GM18505 (cell line): ENCODE results near the gene HIRIP3.

Experiments
- ATAC-seq: cut with Tn5 transposase; IDR thresholded peaks from one replicate; pipeline ENCODE4 v1.9.1; 2021; ENCODE audit not compliant: unreplicated experiment
- POLR2A ChIP-seq: IDR thresholded peaks from 4 replicates; pipeline ENCODE4 v1.6.1; 2011; ENCODE audit warnings: borderline replicate concordance; ENCODE audit not compliant: insufficient read depth, insufficient read length; ENCODE audit errors: extremely low read depth

HIRIP3 gene

DNA sequence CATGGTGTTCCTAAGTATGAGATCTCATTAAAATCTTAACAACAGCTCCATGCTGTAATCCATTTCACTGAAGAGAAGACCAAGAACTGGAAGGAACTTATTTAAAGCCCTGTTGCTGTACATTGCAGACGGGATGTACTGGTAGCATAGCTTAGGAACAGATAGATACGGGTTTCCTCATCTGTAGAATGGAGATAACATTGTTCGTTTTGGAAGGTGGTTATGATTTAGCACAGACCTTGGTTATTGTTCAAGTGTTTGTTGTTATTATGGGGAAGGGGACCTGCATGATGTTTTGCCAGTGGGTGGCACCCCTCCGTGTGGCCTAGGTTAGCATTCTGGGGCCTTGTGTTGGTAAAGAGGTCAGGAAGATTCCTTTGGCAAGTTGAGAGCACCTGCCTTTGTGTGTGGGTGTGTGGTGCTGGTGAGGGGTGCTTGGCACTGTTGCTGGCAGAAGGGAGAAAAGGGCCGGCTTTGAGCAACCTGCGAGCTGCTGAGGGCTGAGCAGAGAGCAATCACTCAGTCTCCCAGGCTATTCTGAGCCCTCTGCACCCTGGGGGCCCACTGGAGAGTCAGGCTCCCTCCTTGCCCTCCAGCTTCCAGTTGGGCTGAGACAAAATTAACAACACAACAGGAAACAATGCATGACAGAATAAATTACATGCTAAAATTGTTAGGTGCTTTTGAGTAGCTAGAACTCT lies 19.5 kb downstream of the HIRIP3 start:
- no peak for TF ChIP-seq POLR2A
- ATAC-seq, result no peak

DNA sequence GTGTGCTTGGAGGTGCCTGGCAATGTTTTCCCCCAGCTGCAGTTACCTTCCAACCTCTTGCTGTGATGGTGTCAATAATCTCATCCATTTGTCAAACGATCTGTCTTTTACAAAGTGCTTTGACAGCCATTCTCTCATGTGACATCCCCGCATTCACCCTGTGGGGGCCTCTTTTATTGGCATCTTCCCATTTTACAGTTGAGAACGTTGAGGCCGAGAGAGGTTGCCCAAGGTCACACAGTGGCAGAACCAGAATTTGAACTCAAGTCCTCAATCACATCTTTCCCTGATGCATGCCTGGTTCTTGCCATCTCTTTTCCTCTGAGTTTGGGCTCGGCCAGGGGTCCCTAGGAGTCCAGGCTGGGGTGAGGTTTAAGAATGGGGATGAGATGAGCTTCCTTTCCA lies 20.3 kb downstream of the HIRIP3 start:
- ATAC-seq, result no peak
- no peak for TF ChIP-seq POLR2A

GRCh38 chr16:29974291-29975133 lies 20.9 kb downstream of the HIRIP3 start:
- no peak for TF ChIP-seq POLR2A
- no peak for ATAC-seq

DNA sequence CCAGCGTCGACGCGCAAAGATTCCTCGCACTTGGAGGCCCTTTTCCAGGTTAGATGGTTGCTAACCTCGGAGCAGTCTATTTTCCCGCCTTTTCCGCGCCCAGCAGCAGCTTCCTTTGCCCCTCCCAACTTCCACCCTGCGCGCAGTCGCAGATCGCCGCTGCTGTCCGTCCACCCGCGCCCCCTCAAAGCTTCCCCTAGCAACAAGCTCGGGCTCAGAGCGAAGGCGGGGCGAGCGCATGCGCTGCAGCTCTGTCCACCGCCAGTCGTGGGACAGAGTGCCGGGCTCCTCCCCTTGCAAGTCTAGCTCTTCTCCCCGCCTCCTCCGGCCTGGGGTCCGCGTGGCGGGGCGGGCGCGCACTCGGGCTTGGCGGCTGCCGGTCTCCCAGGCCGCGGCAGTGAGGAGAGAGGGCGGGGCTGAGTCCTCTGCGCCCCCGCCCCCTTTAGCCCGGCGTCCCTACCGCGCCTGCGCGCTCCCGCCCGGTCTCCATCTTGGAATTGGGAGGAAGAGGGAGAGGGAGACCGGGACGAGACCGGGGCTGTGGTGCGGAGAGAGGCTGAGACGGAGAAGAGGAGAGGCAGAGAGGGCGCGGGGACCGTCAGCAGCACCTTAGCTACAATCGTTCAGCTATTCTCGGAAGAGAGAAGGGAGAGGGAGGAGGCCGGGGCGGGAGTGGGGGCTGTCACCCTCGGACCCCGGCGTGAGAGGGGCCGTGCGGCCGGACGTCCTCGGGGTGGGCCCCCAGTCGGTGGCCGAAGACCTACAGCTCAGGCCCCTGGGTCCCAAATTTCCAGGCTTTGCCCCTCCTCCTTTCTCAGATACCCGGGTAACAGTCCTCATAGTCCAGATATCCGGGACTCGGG lies 21.8 kb downstream of the HIRIP3 start, which contains the start of gene TAOK2:
Gene TAOK2 (plus strand): TSS at position 485 of the 863 bp plus-strand sequence. CDS start 3,905 bp downstream, outside the sequence.
- peak; percentile 83 for TF ChIP-seq POLR2A
- ATAC-seq, result peak; percentile 93

DNA sequence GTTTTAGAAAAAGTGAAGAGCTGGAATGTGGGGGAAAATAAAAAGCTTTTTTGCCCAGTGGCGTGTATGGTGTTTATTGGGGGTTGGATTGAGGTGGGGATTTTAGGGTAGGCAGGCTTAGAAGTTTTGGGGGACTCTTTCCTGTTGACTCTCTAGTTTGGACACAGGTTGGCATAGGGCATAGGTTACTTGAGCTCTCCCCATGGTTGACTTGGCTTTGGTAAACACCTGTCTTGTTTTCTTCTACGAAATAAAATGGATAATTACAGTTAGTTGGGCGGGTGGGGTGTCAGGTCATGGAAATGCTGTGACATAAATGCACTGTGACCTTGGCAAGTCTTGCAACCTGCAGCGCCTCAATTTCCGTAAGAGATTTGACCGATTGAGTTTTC lies 22.4 kb downstream of the HIRIP3 start:
- no peak for ATAC-seq
- TF ChIP-seq POLR2A, result no peak

- ATAC-seq, result no peak
- no peak for TF ChIP-seq POLR2A
Measured at GRCh38 chr16:29972500-29972899, 22.9 kb downstream of the HIRIP3 start.

GRCh38 chr16:29971304-29971703 lies 24.1 kb downstream of the HIRIP3 start:
- TF ChIP-seq POLR2A, result no peak
- no peak for ATAC-seq

- no peak for TF ChIP-seq POLR2A
- ATAC-seq, result no peak
Measured at GRCh38 chr16:29968205-29968604, 27.2 kb downstream of the HIRIP3 start.

DNA sequence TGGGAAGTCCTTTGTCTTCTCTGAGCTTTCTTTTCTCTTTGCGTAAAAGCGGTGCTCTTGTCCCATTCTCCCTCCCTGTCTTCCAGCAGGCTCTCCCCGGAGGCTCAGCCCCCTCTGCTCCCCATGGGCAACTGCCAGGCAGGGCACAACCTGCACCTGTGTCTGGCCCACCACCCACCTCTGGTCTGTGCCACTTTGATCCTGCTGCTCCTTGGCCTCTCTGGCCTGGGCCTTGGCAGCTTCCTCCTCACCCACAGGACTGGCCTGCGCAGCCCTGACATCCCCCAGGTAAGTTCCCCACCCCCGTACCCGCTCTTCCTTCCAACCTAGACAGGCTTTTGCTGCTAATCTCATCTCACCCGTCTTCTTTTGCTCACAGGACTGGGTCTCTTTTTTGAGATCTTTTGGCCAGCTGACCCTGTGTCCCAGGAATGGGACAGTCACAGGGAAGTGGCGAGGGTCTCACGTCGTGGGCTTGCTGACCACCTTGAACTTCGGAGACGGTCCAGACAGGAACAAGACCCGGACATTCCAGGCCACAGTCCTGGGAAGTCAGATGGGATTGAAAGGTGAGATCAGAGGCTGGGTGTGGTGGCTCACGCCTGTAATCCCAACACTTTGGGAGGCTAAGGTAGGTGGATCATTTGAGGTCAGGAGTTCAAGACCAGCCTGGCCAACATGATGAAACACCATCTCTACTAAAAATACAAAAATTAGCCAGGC lies 32.2 kb downstream of the HIRIP3 start:
- TF ChIP-seq POLR2A, result no peak
- ATAC-seq, result no peak

DNA sequence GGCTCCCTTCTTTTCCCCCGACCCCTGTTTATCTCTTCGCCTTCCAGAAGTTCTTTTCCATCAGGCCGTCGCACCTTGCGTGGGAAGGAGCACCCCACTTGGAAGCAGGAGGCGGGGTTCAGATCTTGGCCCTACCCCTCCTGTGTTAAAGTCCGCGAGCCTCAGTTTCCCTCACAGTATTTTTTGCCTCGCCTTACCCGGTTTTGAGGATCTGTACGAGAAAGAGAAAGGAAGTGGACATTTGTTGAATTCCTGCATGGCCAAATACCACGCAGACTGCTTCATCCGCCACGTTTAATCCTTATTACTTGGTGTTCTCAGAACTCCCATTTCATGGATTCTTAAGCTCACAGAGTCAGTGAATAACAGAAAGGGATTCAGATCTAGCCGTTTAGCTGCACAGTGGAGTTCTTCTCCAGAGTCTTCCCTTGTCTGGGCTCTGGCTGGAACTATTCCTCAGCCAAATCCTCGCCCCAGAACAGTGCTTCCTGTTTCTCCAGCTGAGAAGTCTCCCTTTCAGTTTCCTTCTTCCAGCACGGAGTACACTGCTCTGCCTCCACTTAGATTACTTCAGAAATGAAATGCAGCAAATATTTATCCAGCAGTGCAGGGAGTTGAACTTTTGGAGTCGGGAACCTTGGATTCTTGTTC lies 32.9 kb downstream of the HIRIP3 start:
- no peak for TF ChIP-seq POLR2A
- no peak for ATAC-seq

- peak; percentile 95 for ATAC-seq
- TF ChIP-seq POLR2A, result peak; percentile 83
Measured at GRCh38 chr16:29961479-29962343, 33.7 kb downstream of the HIRIP3 start, which contains the start of gene TMEM219. Gene TMEM219 (plus strand): TSS chr16:29962079. CDS start chr16:29963144, 1,065 bp downstream.
